Measurements from ENCODE around the gene EHD4.

EHD4 gene

GRCh38 chr15:41876007-41876406 is 96.3 kb downstream of the EHD4 start:
- DNase-seq: no peak

GRCh38 chr15:41874736-41875135 is 97.6 kb downstream of the EHD4 start:
- DNase-seq: no peak

GRCh38 chr15:41873711-41874110 is 98.6 kb downstream of the EHD4 start:
- no peak for DNase-seq

- no peak for DNase-seq
These were observed 100.1 kb downstream of the EHD4 start for GRCh38 chr15:41872166-41872747.

- DNase-seq: no peak
These were observed 101.0 kb downstream of the EHD4 start for GRCh38 chr15:41871175-41871905.

GRCh38 chr15:41870689-41871081 is 101.7 kb downstream of the EHD4 start:
- no peak for DNase-seq

GRCh38 chr15:41869770-41870688 is 102.3 kb downstream of the EHD4 start:
- no peak for DNase-seq

- no peak for DNase-seq
These were observed 104.0 kb downstream of the EHD4 start for GRCh38 chr15:41868321-41868720.

- no peak for DNase-seq
These were observed 105.3 kb downstream of the EHD4 start for GRCh38 chr15:41866872-41867579.

GRCh38 chr15:41866263-41866703 is 106.1 kb downstream of the EHD4 start:
- DNase-seq: no peak

GRCh38 chr15:41865490-41866055 is 106.8 kb downstream of the EHD4 start:
- DNase-seq: no peak

GRCh38 chr15:41862515-41863116 is 109.7 kb downstream of the EHD4 start:
- no peak for DNase-seq

GRCh38 chr15:41861736-41862356 is 110.5 kb downstream of the EHD4 start:
- no peak for DNase-seq

GRCh38 chr15:41860049-41860828 is 112.1 kb downstream of the EHD4 start:
- peak; percentile 25 for DNase-seq

GRCh38 chr15:41858756-41859155 is 113.6 kb downstream of the EHD4 start:
- DNase-seq: no peak

- no peak for DNase-seq
These were observed 115.0 kb downstream of the EHD4 start for GRCh38 chr15:41857316-41857715.

GRCh38 chr15:41856716-41857115 is 115.6 kb downstream of the EHD4 start:
- DNase-seq: no peak

GRCh38 chr15:41856262-41856661 is 116.1 kb downstream of the EHD4 start:
- no peak for DNase-seq

- DNase-seq: no peak
These were observed 116.9 kb downstream of the EHD4 start for GRCh38 chr15:41855261-41855961.

- DNase-seq: no peak
These were observed 117.9 kb downstream of the EHD4 start for GRCh38 chr15:41854443-41854842.
